Measurements from ENCODE around the gene OR10A5. TPM values are rescaled to one million over a fixed set of nuclear protein-coding genes. Genes with fewer than 3 reads are reported as not detected.
"Not testable (repeated sequence)": the region's sequence is repeated elsewhere in the genome, so short reads cannot be mapped to it uniquely, and the experiment has no call there.

The OR10A5 gene
- total RNA-seq, 2 donors from 2014 or later = not detected

DNA sequence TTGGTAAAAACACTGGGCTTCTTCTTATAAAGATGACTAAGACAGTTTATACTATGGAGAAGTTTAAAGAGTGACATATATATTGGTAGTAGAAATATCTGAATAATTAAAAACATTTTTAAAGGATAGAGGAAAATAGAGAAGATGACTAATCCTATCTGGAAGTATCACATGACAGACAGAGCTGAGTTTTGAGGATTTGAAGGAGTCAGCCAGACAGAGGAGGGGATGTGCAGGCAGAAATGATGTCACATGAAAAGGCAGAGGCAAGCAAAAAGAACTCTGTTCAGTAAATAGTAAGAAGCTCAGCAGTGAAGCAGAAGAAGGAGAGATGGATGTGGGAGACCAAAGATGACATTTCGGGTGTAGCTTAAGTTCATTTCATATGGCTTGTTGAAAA is 19.0 kb downstream of the OR10A5 start:
- no peak for DNase-seq (ENCODE audit: low spot score)

GRCh38 chr11:6871278-6871677 is 25.8 kb downstream of the OR10A5 start:
- DNase-seq (ENCODE audit: low spot score) = no peak
- intact Hi-C loops (cut with DNase I) = no loop called here

More for the DNA sequence above, 19.0 kb downstream of the OR10A5 start:
- intact Hi-C loops (cut with DNase I) = no loop called here

DNA sequence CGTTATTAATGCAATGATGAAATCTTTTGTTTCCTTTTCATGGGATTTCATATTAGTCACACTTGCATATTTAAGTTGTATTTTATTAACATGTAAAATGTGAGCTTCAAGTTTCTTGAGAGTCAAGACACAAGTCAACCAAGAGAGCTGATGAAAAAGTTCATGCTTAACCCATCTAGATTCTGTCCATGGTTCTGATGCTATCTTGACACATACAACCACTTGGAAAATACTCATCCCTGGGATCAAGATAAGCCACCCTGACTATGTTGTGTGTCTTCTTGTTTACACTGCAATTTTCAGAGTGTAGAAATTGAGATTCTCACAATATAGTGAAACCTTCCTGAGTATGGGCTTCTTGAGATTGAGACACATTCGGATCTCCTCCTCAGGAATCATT is 30.3 kb downstream of the OR10A5 start:
- intact Hi-C loops (cut with DNase I) = no loop called here
- DNase-seq (ENCODE audit: low spot score) = no peak

- intact Hi-C loops (cut with DNase I) = no loop called here
- DNase-seq (ENCODE audit: low spot score) = no peak
These were observed 30.8 kb downstream of the OR10A5 start, which contains the start of gene OR10A4 for GRCh38 chr11:6876325-6876724. Gene OR10A4, plus strand, starts transcription at chr11:6876625. Its CDS starts 23 bp downstream, at chr11:6876648.

DNA sequence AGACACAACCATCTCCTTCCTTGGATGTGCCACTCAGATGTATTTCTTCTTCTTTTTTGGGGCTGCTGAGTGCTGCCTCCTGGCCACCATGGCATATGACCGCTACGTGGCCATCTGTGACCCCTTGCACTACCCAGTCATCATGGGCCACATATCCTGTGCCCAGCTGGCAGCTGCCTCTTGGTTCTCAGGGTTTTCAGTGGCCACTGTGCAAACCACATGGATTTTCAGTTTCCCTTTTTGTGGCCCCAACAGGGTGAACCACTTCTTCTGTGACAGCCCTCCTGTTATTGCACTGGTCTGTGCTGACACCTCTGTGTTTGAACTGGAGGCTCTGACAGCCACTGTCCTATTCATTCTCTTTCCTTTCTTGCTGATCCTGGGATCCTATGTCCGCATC is 31.4 kb downstream of the OR10A5 start:
- DNase-seq (ENCODE audit: low spot score) = no peak

DNA sequence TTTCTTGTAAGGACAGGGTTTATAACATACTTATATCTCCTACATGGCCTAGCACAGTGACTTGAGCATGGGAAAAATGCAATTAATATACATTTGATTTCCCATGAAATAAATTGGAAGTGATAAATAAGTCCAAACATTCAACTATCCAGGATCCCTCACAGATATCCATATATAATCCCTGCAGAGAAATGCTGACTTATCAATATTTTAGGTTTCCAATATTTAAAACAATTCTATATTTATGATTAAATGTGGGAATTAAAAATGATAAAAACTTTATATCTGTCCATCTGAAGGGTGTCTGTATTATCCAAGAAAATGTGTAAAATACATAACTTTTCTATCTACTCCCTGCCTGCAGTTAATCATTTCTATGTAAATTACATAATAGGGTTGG is 37.3 kb downstream of the OR10A5 start:
- intact Hi-C loops (cut with DNase I) = no loop called here

More for the DNA sequence above, 31.4 kb downstream of the OR10A5 start:
- intact Hi-C loops (cut with DNase I) = no loop called here

DNA sequence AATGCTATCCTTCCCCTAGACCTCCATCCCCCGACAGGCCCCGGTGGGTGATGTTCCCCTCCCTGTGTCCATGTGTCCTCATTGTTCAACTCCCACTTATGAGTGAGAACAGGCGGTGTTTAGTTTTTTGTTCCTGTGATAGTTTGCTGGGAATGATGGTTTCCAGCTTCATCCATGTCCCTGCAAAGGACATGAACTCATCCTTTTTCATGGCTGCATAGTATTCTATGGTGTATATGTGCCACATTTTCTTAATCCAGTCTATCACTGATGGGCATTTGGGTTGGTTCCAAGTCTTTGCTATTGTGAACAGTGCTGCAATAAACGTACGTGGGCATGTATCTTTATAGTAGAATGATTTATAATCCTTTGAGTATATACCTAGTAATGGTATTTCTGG is 42.2 kb downstream of the OR10A5 start:
- intact Hi-C loops (cut with DNase I); DNase-seq (ENCODE audit: low spot score): not testable (repeated sequence)

More for the DNA sequence above, 37.3 kb downstream of the OR10A5 start:
- no peak for DNase-seq (ENCODE audit: low spot score)

GRCh38 chr11:6888830-6889229 is 43.3 kb downstream of the OR10A5 start:
- intact Hi-C loops (cut with DNase I) = no loop called here
- DNase-seq (ENCODE audit: low spot score) = no peak

- intact Hi-C loops (cut with DNase I) = no loop called here
- DNase-seq (ENCODE audit: low spot score) = no peak
These were observed 44.4 kb downstream of the OR10A5 start for GRCh38 chr11:6889835-6890234.

DNA sequence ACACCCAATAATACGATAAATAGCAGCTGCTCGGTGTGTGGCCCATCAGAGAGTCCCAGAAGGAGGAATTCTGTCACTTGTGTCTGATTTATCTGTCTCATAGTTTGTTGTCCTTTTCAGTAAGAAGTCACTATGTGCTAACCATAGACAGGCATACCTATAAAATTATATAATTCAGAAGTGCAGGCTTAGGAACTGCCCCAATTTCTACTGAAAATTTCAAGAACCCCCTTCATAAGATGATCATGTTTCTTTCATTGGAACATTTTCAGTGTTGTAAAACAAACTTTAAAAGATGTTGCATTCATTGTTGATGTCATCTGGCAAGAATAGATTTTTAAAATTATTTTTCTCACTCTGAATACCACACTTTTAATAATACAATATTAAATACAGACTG is 46.9 kb downstream of the OR10A5 start, which contains the start of gene OR2D2:
Gene OR2D2 (minus strand): TSS at position 101 of the 400 bp plus-strand sequence. CDS start 0 bp downstream, at position 101.
- no peak for DNase-seq (ENCODE audit: low spot score)
- intact Hi-C loops (cut with DNase I) = no loop called here

- no peak for DNase-seq (ENCODE audit: low spot score)
- intact Hi-C loops (cut with DNase I) = no loop called here
These were observed 48.6 kb downstream of the OR10A5 start for GRCh38 chr11:6894097-6894496.

DNA sequence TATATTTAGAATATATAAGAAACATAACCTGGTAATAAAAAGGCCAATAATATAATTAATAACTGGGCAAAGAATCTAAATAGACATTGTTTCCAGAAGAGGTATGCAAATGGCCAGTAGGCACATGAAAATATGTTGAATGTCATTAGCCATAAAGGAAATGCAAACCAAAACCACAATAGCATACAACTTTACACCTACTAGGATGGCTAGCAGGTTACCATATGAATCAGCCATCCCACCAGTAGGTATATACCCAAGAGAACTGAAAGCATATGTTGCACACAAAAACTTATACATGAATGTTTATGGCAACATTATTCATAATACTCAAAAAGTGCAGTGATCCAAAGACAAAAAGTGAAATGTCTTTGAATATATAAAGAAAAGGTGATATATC is 49.5 kb downstream of the OR10A5 start:
- intact Hi-C loops (cut with DNase I) = no loop called here
- no peak for DNase-seq (ENCODE audit: low spot score)

Other genes with a start within 250 kb of the OR10A5 start
- 10 to 100 TPM; 16.6 to 17.6 TPM for gene RRP8, start 242.1 kb upstream of the OR10A5 start, total RNA-seq
- 100 to 1,000 TPM; 340 to 384 TPM for gene ILK, start 241.9 kb upstream of the OR10A5 start, total RNA-seq
- 100 to 1,000 TPM in 1 of 2 donors, 10 to 100 TPM in 1; 85.9 to 107 TPM for gene TAF10, start 233.5 kb upstream of the OR10A5 start, total RNA-seq
- 100 to 1,000 TPM in 1 of 2 donors, 10 to 100 TPM in 1; 80.9 to 137 TPM for gene TPP1, start 226.3 kb upstream of the OR10A5 start, total RNA-seq
- 10 to 100 TPM; 28.9 to 42.3 TPM for gene DCHS1, start 189.9 kb upstream of the OR10A5 start, total RNA-seq
- 10 to 100 TPM; 25.6 to 28.2 TPM for gene MRPL17, start 162.3 kb upstream of the OR10A5 start, total RNA-seq
- gene OR2AG2, start 73.7 kb upstream of the OR10A5 start, total RNA-seq = under 1 TPM in 1 of 2 donors, not detected in 1; 0.10 TPM
- gene OR2AG1, start 62.7 kb upstream of the OR10A5 start, total RNA-seq = not detected
- gene OR6A2, start 46.0 kb upstream of the OR10A5 start, total RNA-seq = under 1 TPM in 1 of 2 donors, not detected in 1; 0.33 TPM
- gene OR10A2, start 17.4 kb downstream of the OR10A5 start, total RNA-seq = not detected
- gene OR10A4, start 30.9 kb downstream of the OR10A5 start, total RNA-seq = not detected
- gene OR2D2, start 46.8 kb downstream of the OR10A5 start, total RNA-seq = not detected
- gene OR2D3, start 75.3 kb downstream of the OR10A5 start, total RNA-seq = not detected
- 1 to 10 TPM; 1.3 to 1.5 TPM for gene ZNF215, start 80.7 kb downstream of the OR10A5 start, total RNA-seq
- 1 to 10 TPM; 1.0 to 1.8 TPM for gene ZNF214, start 174.7 kb downstream of the OR10A5 start, total RNA-seq
- not detected for gene NLRP14, start 174.8 kb downstream of the OR10A5 start, total RNA-seq
- gene RBMXL2, start 243.3 kb downstream of the OR10A5 start, total RNA-seq = not detected

All from posterior vena cava (tissue), 2 donors.